Endothelial cell of umbilical vein (primary cell): ENCODE data around the gene ERCC6L. TPM values are rescaled to one million over a fixed set of nuclear protein-coding genes. Genes with fewer than 3 reads are reported as not detected.

Experiments used
- BruUV-seq: library from RNA; stranded (reverse); fragments of 400-500 nt; replicated peaks from 2 replicates; lab custom pipeline; 2021; lab: Mats Ljungman, UMichigan
- CTCF ChIA-PET: fragments of 300-600, 350-600 bp; sonication (Branson Sonifier 250); formaldehyde crosslinking; loops from one replicate; lab custom pipeline; 2021; ENCODE audit warnings: antibody characterized with exemption, inconsistent platforms; lab: Charles Lee
- POLR2A ChIA-PET: fragments of 300-600, 350-600 bp; sonication (Branson Sonifier 250); formaldehyde crosslinking; loops from one replicate; lab custom pipeline; 2021; ENCODE audit warnings: antibody characterized with exemption, inconsistent platforms; lab: Charles Lee
- DNase-seq: peaks from one replicate; pipeline ENCODE4 v3.0.0-alpha.2; 2011; ENCODE audit warnings: low read depth, low spot score
- FAIRE-seq: peaks from 2 replicates; lab custom pipeline; 2011; peaks lifted over from hg19 to GRCh38; lab: Jason Lieb, UNC
- H2AFZ ChIP-seq: 2 replicates; pipeline ENCODE4 v1.6.0; 2012; ENCODE audit warnings: low read depth, low read length, control low read depth, inconsistent platforms
- H3K27ac ChIP-seq: 2 replicates; pipeline ENCODE4 v1.5.1; 2011; ENCODE audit warnings: low read depth, mild to moderate bottlenecking, control low read depth, low read length, moderate library complexity; ENCODE audit not compliant: insufficient read depth
- H3K27me3 ChIP-seq, 2 experiments: 2 replicates each; pipeline versions ENCODE4 v1.6.0 to v1.6.1; 2011; ENCODE audit warnings: low read length in 2 of 2, mixed read lengths in 1 of 2; ENCODE audit not compliant: control insufficient read depth in 2 of 2, insufficient read depth in 2 of 2
- H3K36me3 ChIP-seq, 2 experiments: 2 replicates in 1 of 2; 3 replicates in 1 of 2; pipeline ENCODE4 v1.5.1; 2011; ENCODE audit warnings: low read length in 2 of 2, mild to moderate bottlenecking in 1 of 2, moderate library complexity in 1 of 2; ENCODE audit not compliant: control insufficient read depth in 2 of 2, insufficient read depth in 2 of 2; ENCODE audit errors: extremely low read depth in 1 of 2
- H3K4me1 ChIP-seq: 3 replicates; pipeline ENCODE4 v1.5.1; 2011; ENCODE audit warnings: mild to moderate bottlenecking, low read length; ENCODE audit not compliant: control insufficient read depth, insufficient read depth; ENCODE audit errors: extremely low read depth
- H3K4me2 ChIP-seq: 2 replicates; pipeline ENCODE4 v1.6.1; 2011; ENCODE audit warnings: low read length, control low read depth, mixed read lengths; ENCODE audit not compliant: insufficient read depth
- H3K4me3 ChIP-seq, 3 experiments: fragments of 200-600 bp in 1 of 3; sonication (generic), shearing (Covaris generic) in 1 of 3; replicated peaks in 1 of 3; 2 replicates each; pipeline ENCODE4 v1.5.1; 2011 to 2016; ENCODE audit warnings: control low read depth in 3 of 3, low read length in 3 of 3, mild to moderate bottlenecking in 2 of 3, inconsistent platforms in 1 of 3, low read depth in 1 of 3, moderate library complexity in 1 of 3; ENCODE audit not compliant: insufficient read depth in 1 of 3
- H3K79me2 ChIP-seq: 2 replicates; pipeline ENCODE4 v1.6.0; 2012; ENCODE audit warnings: low read length, inconsistent platforms; ENCODE audit not compliant: control insufficient read depth, insufficient read depth
- H3K9ac ChIP-seq: replicated peaks from 2 replicates; pipeline ENCODE3; 2011; ENCODE audit warnings: low read length, control low read depth; ENCODE audit not compliant: insufficient read depth; ENCODE audit errors: extremely low read depth
- H3K9me1 ChIP-seq: replicated peaks from 3 replicates; pipeline ENCODE4 v1.6.0; 2011; ENCODE audit warnings: mild to moderate bottlenecking, low read length; ENCODE audit not compliant: control insufficient read depth, insufficient read depth; ENCODE audit errors: extremely low read depth
- H3K9me3 ChIP-seq: replicated peaks from 2 replicates; pipeline ENCODE4 v1.5.1; 2012; ENCODE audit warnings: low read length, inconsistent platforms; ENCODE audit not compliant: control insufficient read depth, insufficient read depth
- H4K20me1 ChIP-seq: replicated peaks from 2 replicates; pipeline ENCODE3; 2011; ENCODE audit warnings: mild to moderate bottlenecking, low read length; ENCODE audit not compliant: control insufficient read depth, insufficient read depth; ENCODE audit errors: extremely low read depth
- CTCF ChIP-seq, 2 donors: IDR thresholded peaks; 1 replicate in 1 of 2; 2 replicates in 1 of 2; pipeline ENCODE4 v1.5.1; 2011; ENCODE audit warnings: low read length in 2 of 2, mild to moderate bottlenecking in 2 of 2, moderate library complexity in 2 of 2, control low read depth in 1 of 2, inconsistent platforms in 1 of 2, low read depth in 1 of 2; ENCODE audit not compliant: insufficient read depth in 1 of 2; ENCODE audit errors: extremely low read depth in 1 of 2
- FOS ChIP-seq: IDR thresholded peaks from 2 replicates; pipeline ENCODE4 v1.6.1; 2011; ENCODE audit warnings: mild to moderate bottlenecking, low read length, moderate library complexity, borderline replicate concordance; ENCODE audit not compliant: insufficient read depth
- GATA2 ChIP-seq: IDR thresholded peaks from 2 replicates; pipeline ENCODE4 v1.7.0; 2011; ENCODE audit warnings: low read depth, mild to moderate bottlenecking, moderate library complexity, mixed read lengths, low read length; ENCODE audit not compliant: insufficient read length, insufficient read depth
- JUN ChIP-seq: IDR thresholded peaks from 2 replicates; pipeline ENCODE4 v1.6.1; 2011; ENCODE audit warnings: borderline replicate concordance, low read depth; ENCODE audit not compliant: insufficient read length, insufficient read depth
- MAX ChIP-seq: IDR thresholded peaks from 2 replicates; pipeline ENCODE4 v1.6.1; 2011; ENCODE audit not compliant: insufficient read depth, insufficient read length
- dilution Hi-C: fragments of 300-500 bp; cut with MboI; formaldehyde crosslinking; loops from one replicate; pipeline ENCODE4 v1.15.0; 2019; ENCODE audit warnings: low sequenced_read_pairs; ENCODE audit not compliant: extremely low pct_ligation_motif_present
- intact Hi-C: fragments of 100-400 bp; cut with micrococcal nuclease; formaldehyde crosslinking; loops from one replicate; pipeline ENCODE4 v1.10.0; 2022
- polyA plus RNA-seq, 4 experiments: library from polyadenylated mRNA; depleted of rRNA in 3 of 4; stranded (reverse) in 3 of 4; unstranded in 1 of 4; fragments of >200 nt; gene quantifications; 2 replicates each; pipeline versions ENCODE4 v1.2.1 to v1.2.3, GENCODE V29; 2011 to 2012; ENCODE audit warnings: missing spikeins in 1 of 4
- total RNA-seq: library from RNA; stranded (reverse); gene quantifications from 2 replicates; pipeline ENCODE4 v1.2.3, GENCODE V29; 2021

The ERCC6L gene
- total and polyA plus RNA-seq, 2 donors (not counting 3 experiments of a cell fraction or from before 2014, with no cell fraction given): 0.92 to 6.7 TPM

DNA sequence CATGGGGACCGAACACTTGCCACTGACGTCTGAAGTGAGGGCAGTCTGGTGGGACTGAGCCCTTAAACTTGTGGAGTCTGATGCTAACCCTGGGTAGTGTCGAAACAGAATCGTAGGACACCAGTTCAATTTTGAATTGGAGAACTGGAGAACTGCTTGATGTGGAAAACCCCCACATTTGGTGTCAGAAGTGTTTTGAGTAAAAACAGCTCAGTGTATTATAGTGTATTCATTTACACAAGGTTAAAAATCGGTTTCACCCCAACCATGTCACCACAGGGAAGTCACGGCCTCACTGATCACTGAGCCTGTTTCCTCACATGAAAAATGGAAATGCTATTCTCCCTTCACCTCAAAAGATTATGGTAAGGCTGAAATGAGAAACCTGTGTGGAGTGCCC lies 35.4 kb downstream of the ERCC6L start:
- peaks cover 17% of the 10 kb centered on the region for H3K4me1 ChIP-seq
- BruUV-seq: no TSS peak
- intact Hi-C loops: no loop called here
- H3K27me3 ChIP-seq: no peaks in the 10 kb centered on the region
- ChIA-PET POLR2A (no interaction called here), CTCF (interaction anchor here (1.8 kb wide), 1 partner anchor 14 kb away, joined by 6 read pairs; no protein-coding TSS in a partner anchor)
- no peak overlapping the region for H2AFZ ChIP-seq
- H3K79me2 ChIP-seq: no peaks in the 10 kb centered on the region
- no peaks in the 10 kb centered on the region for H3K9me3 ChIP-seq
- no peak overlapping the region for H3K9ac ChIP-seq
- H3K36me3 ChIP-seq: peaks cover 3 to 5% of the 10 kb centered on the region in 2 experiments
- DNase-seq (no peak), FAIRE-seq (no peak)
- H3K27ac ChIP-seq: no peak overlapping the region
- H3K4me2 ChIP-seq: no peak overlapping the region
- dilution Hi-C loops: no loop called here
- H3K9me1 ChIP-seq: no peaks in the 10 kb centered on the region
- no peak for TF ChIP-seq GATA2
- TF ChIP-seq MAX: no peak
- TF ChIP-seq FOS: no peak
- no peaks in the 10 kb centered on the region for H4K20me1 ChIP-seq
- H3K4me3 ChIP-seq: no peak overlapping the region

GRCh38 chrX:72202792-72203401 lies 35.9 kb downstream of the ERCC6L start:
- no peak for DNase-seq
- peak; percentile 69 for FAIRE-seq
- Histone ChIP-seq H3K79me2 (no peaks in the 10 kb centered on the region), H3K9me3 (no peaks in the 10 kb centered on the region), H3K9me1 (no peaks in the 10 kb centered on the region), H3K4me2 (no peak overlapping the region), H3K4me3 (no peak overlapping the region), H4K20me1 (no peaks in the 10 kb centered on the region), H3K9ac (peak overlapping the region; percentile 58), H3K4me1 (peaks cover 17% of the 10 kb centered on the region), H3K36me3 (peaks cover 5% of the 10 kb centered on the region in 2 experiments), H3K27ac (peak overlapping the region; percentile 89), H3K27me3 (no peaks in the 10 kb centered on the region), H2AFZ (no peak overlapping the region)
- no TSS peak for BruUV-seq
- ChIA-PET POLR2A (no interaction called here), CTCF (interaction anchor here (1.8 kb wide), 1 partner anchor 15 kb away, joined by 6 read pairs; no protein-coding TSS in a partner anchor)
- intact Hi-C loops: no loop called here
- no peak for TF ChIP-seq FOS
- no peak for TF ChIP-seq MAX
- TF ChIP-seq JUN: no peak
- TF ChIP-seq GATA2: no peak
- TF ChIP-seq CTCF (IDR thresholded peaks at IDR 0.05; ENCODE audit: extremely low read depth in 1 of 2, insufficient read depth in 1 of 2, low read depth in 1 of 2, low read length in 2 of 2): no peak
- dilution Hi-C loops: no loop called here
